GM13976 (cell line): ENCODE results near the gene SKAP1.

Experiments used
- DNase-seq: peaks from one replicate; pipeline ENCODE4 v3.0.0; 2012; ENCODE audit warnings: low spot score
- in situ Hi-C: fragments of 300-500 bp; cut with MboI; formaldehyde crosslinking; loops from one replicate; pipeline ENCODE4 v1.12.0; 2022; ENCODE audit warnings: low sequenced_read_pairs, mixed read lengths, inconsistent platforms; ENCODE audit not compliant: unreplicated experiment
- TF ChIP-seq, protein P1 (sequence below): IDR thresholded peaks from 2 replicates; pipeline ENCODE4 v1.5.1; 2012; ENCODE audit warnings: borderline replicate concordance, mild to moderate bottlenecking; ENCODE audit not compliant: insufficient read depth; ENCODE audit errors: extremely low read depth, missing control alignments, control extremely low read depth

SKAP1 gene

DNA sequence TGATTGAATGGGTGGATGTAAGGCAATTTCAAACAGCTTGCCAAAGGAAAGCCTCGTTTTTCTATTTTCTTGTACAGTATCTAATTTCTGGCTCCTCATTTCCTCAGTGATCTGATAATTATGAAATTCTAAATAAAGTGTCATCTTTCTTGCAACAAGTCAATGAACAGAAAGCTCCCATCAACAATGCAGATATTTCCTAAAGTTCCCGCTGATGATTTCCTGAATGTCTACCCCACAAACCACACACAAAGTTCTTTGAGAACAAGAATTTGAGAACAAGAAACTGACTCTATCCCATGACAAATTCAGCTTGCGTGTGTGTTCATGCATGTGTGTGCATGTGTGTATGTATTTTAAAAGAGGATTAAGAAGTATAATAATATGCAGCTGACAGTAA is 35.2 kb downstream of the SKAP1 start:
- in situ Hi-C loops: no loop called here
- TF ChIP-seq, protein P1, sequence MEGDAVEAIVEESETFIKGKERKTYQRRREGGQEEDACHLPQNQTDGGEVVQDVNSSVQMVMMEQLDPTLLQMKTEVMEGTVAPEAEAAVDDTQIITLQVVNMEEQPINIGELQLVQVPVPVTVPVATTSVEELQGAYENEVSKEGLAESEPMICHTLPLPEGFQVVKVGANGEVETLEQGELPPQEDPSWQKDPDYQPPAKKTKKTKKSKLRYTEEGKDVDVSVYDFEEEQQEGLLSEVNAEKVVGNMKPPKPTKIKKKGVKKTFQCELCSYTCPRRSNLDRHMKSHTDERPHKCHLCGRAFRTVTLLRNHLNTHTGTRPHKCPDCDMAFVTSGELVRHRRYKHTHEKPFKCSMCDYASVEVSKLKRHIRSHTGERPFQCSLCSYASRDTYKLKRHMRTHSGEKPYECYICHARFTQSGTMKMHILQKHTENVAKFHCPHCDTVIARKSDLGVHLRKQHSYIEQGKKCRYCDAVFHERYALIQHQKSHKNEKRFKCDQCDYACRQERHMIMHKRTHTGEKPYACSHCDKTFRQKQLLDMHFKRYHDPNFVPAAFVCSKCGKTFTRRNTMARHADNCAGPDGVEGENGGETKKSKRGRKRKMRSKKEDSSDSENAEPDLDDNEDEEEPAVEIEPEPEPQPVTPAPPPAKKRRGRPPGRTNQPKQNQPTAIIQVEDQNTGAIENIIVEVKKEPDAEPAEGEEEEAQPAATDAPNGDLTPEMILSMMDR: no peak
- DNase-seq: no peak

DNA sequence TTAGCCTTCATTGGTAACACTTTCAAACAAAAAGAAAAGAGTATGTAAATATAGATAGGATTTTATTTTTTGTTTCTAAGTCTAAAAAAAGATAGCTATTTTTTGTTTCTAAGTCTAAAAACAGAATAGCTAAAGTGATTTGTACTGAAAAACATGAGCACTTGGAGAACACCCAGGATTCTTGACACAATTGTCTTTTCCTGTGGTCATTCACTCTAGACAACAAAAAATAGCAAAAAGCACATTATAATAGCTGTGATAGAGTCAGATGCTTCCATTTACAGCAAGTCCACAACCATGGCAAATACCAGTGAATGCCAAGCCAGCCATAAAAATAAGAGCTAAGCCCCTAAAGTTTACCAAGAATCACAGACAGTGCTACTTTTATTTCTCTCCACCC is 36.7 kb downstream of the SKAP1 start:
- in situ Hi-C loops: no loop called here
- no peak for DNase-seq
- TF ChIP-seq, protein P1: no peak

DNA sequence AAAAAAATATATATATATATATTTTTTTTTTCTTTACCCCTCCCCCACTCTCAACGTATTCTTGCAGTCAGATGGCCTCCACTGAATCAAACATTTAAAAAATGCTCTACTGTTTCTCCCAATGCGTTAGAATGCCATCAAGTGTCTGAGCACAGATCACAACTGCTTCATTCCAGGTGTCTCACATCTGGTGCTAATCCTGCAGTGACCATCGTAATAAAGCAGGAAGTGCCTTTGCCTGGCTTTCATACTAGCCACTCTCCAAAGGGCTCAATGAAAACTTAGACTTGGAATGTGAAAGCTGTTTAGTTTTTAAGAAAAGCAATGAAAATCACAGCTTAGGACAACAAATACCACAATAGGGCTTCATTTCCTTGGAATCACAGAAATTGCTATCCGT is 37.2 kb downstream of the SKAP1 start:
- in situ Hi-C loops: no loop called here
- TF ChIP-seq, protein P1: no peak
- no peak for DNase-seq

DNA sequence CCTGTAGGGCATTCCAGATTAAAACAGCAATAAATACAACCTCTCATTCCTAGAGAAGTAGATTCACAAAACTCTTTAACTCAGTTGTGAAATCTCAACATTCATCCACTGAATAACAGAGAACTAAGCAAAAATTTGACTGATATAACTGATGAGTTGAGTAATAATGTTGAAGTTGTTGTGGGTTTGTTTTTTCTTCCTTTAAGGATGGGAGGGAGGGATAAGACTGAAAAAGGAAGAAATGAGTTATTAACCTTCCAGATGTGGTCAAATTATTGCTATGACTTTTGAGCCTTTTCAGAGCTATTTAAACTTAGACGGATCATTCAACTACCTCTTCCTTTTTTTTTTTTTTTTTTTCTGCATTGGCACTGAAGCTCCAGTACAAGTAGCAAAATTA is 38.6 kb downstream of the SKAP1 start:
- no peak for DNase-seq
- in situ Hi-C loops: no loop called here

DNA sequence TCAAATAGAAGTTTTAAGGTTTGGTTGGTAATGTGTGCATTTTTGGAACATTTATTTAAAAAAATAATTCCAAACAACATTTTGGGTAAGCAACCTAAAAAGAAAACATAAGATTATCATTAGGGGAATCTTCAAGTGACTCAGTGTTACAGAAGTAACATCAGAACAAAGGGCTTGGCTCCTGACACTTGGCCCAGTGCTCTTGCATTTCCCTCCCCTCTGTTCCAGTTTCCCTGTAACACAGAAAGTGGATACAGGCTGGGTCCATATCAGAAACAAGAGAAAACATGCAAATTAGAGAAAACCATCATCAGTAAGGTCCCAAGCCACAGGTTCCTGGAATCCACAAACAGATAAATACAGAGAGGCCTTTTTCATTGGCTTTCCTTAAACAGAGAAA is 40.1 kb downstream of the SKAP1 start:
- TF ChIP-seq, protein P1: no peak
- DNase-seq: no peak
- in situ Hi-C loops: no loop called here

More for the DNA sequence above, 38.6 kb downstream of the SKAP1 start:
- TF ChIP-seq, protein P1: no peak

DNA sequence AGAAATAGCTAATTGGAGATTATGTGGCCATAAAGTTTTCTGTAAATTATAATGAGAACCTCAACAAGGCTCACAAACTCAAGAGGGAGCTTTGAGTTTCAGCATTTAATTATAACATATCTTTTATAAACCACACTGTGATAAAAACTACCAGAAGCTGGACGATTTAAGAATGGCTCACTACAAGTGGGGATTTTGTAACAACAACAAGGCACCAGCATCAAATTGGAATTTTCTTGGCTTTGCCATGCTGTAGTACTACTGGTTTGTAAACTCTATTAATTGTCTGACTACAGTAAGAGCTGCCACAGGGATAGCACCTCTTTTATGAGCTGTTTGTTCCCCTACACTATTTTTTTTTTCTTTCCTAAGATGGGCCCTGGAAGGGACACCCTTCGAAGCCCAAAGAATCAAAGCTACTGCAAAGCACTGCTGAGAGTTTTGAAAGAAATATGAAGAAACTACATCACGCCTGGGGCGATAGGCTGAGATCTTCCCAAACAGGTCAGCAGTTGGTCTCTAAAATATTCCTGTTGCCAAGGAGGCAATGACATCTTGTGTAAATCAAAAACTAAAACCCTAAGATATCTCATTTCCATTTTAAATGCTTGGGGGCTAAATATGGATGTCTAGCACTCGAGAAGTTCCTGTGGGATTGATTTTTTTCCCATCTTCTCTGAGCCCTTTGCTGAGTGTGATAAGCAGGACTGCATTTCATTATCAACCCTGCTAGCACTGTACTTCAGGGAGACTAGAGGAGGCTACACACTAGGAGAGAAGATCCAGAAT is 40.9 kb downstream of the SKAP1 start:
- no peak for DNase-seq
- TF ChIP-seq, protein P1: no peak
- in situ Hi-C loops: no loop called here
